A549 (cell line): ENCODE measurements around the gene FSTL5.

Experiments used
- EP300 ChIP-seq, 2 experiments: fragments of >200 bp; sonication (Bioruptor Twin); formaldehyde crosslinking; IDR thresholded peaks; 2 replicates in 1 of 2; 3 replicates in 1 of 2; pipeline ENCODE4 v1.6.1; 2016 to 2017
- POLR2A ChIP-seq: IDR thresholded peaks from 2 replicates; pipeline ENCODE4 v1.6.1; 2012; ENCODE audit warnings: mild to moderate bottlenecking, low read length
- POLR2AphosphoS2 ChIP-seq: conservative IDR thresholded peaks from 2 replicates; pipeline ENCODE4 v1.6.1; 2012; ENCODE audit warnings: low read length, improper control_type of control experiment, inconsistent platforms
- RFX5 ChIP-seq: fragments of 450-650 bp; IDR thresholded peaks from 2 replicates; pipeline ENCODE4 v1.7.1; 2014; ENCODE audit warnings: antibody characterized with exemption, mild to moderate bottlenecking, moderate library complexity
- TP53 ChIP-seq: fragments of 250-450 bp; sonication (Bioruptor Pico); IDR thresholded peaks from 2 replicates; pipeline ENCODE4 v1.5.0; 2021; ENCODE audit warnings: mild to moderate bottlenecking, moderate library complexity

DNA sequence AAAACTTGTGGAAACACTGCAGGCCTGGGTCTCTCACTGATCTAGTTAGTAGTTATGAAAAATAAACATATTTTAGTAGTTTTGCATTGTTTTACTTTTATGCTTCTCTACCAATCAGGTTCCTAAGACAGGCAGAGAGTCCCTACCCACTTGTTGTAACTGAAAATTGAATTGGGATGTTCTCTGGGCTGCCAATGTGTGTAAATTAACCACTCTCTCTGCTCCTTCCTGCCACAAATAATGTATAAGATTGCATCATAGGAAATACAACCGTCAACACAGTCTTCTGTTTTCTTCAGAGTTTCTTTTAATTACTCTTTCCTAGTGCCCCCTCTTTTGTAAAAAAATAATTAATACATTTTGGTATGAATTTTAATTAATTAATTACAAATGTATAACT is 677.3 kb downstream of the FSTL5 start:
- TF ChIP-seq TP53 (CRISPR knock-in tag) = no peak
- no peak for TF ChIP-seq POLR2AphosphoS2
- TF ChIP-seq RFX5 = no peak
- no peak for TF ChIP-seq POLR2A
- TF ChIP-seq EP300 (IDR thresholded peaks at IDR 0.05) = no peak
